ENCODE data around the gene RAD21L1. TPM values are rescaled to one million over a fixed set of nuclear protein-coding genes. Genes with fewer than 3 reads are reported as not detected.

RAD21L1 gene
- total RNA-seq, 4 donors from 2014 or later, result not detected

DNA sequence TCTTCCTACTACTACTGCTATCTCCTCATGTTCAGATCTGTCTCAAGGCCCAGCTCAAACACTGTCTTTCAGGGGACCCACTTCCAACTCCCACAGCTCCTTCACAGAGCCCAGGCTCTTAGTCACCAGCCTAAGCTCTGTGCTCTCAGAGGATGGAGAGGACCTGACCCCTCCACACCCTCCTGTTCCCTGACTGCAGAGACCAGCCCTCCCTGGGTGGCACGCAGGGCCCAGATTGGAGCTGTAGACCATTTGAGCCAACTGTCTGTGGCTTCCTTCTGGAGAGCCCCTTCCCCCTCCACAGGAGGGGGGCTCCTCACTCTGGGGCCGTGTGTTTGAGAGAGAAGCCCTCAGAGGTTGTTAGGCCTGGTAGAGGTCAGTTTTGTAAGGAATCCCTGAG lies 50.1 kb downstream of the RAD21L1 start:
- intact Hi-C loops (cut with DNase I), result no loop called here
- WGBS, result 73% methylated on average over 2 of the region's 2 CpGs
- H3K4me3 ChIP-seq, result no peak overlapping the region
- H3K27me3 ChIP-seq, result no peaks in the 10 kb centered on the region
- H3K9me3 ChIP-seq, result no peaks in the 10 kb centered on the region
- TF ChIP-seq CTCF (IDR thresholded peaks at IDR 0.05), result no peak
- no peak for TF ChIP-seq POLR2AphosphoS5 (IDR thresholded peaks at IDR 0.05)
- TF ChIP-seq POLR2A (IDR thresholded peaks at IDR 0.05; ENCODE audit: low read depth), result no peak
- no peak for TF ChIP-seq EP300 (IDR thresholded peaks at IDR 0.05)
- peaks cover 0 to 4% (median 1%) of the 10 kb centered on the region in 4 donors for H3K36me3 ChIP-seq
- peak; percentile 91 for DNase-seq (ENCODE audit: extremely low spot score)
- no peak overlapping the region for H3K27ac ChIP-seq (replicated peaks in 1 of 4)
- peaks cover 2 to 16% (median 12%) of the 10 kb centered on the region in 4 donors for H3K4me1 ChIP-seq

- H3K27me3 ChIP-seq, result no peaks in the 10 kb centered on the region
- peaks cover 6 to 24% (median 18%) of the 10 kb centered on the region in 4 donors for H3K4me1 ChIP-seq
- peak; percentile 79 for DNase-seq (ENCODE audit: extremely low spot score)
- H3K4me3 ChIP-seq, result no peak overlapping the region
- no peaks in the 10 kb centered on the region for H3K9me3 ChIP-seq
- WGBS, result 91% methylated on average over 7 of the region's 8 CpGs
- H3K36me3 ChIP-seq, result peaks cover 0 to 4% (median 0%) of the 10 kb centered on the region in 4 donors
- TF ChIP-seq POLR2AphosphoS5 (IDR thresholded peaks at IDR 0.05) (no peak), EP300 (IDR thresholded peaks at IDR 0.05) (no peak), CTCF (IDR thresholded peaks at IDR 0.05) (no peak), POLR2A (IDR thresholded peaks at IDR 0.05; ENCODE audit: low read depth) (no peak)
- intact Hi-C loops (cut with DNase I), result no loop called here
- H3K27ac ChIP-seq (replicated peaks in 1 of 4), result no peak overlapping the region
Observed at GRCh38 chr20:1277529-1278322, 51.9 kb downstream of the RAD21L1 start.

DNA sequence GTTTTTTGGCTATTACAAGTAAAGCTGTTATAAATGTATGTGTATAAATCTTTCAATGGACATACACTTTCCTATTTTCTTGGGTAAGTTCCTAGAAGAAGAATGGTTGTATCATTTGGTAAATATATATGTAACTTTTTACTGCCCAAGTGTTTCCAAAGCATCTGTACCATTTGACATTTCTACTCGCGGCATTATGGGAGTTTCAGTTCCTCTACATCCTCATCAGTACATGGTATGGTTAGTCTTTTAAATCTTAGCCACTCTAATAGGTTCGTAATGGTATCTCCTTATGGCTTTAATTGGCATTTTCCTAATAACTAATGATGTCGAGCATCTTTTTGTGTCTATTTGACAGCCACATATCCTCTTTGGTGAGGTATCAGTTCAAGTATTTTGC lies 53.1 kb downstream of the RAD21L1 start:
- H3K36me3 ChIP-seq, result peaks cover 0 to 4% (median 0%) of the 10 kb centered on the region in 4 donors
- H3K4me1 ChIP-seq, result peaks cover 6 to 33% (median 24%) of the 10 kb centered on the region in 4 donors
- H3K27ac ChIP-seq (replicated peaks in 1 of 4), result no peak overlapping the region
- no peak for TF ChIP-seq POLR2A (IDR thresholded peaks at IDR 0.05; ENCODE audit: low read depth)
- no peak for TF ChIP-seq EP300 (IDR thresholded peaks at IDR 0.05)
- no peak for TF ChIP-seq CTCF (IDR thresholded peaks at IDR 0.05)
- TF ChIP-seq POLR2AphosphoS5 (IDR thresholded peaks at IDR 0.05), result no peak
- no peaks in the 10 kb centered on the region for H3K27me3 ChIP-seq
- H3K9me3 ChIP-seq, result no peaks in the 10 kb centered on the region
- DNase-seq (ENCODE audit: extremely low spot score), result no peak
- no peak overlapping the region for H3K4me3 ChIP-seq
- 91% methylated on average over 4 of the region's 4 CpGs for WGBS
- intact Hi-C loops (cut with DNase I), result no loop called here

GRCh38 chr20:1280195-1281102 lies 54.6 kb downstream of the RAD21L1 start:
- Histone ChIP-seq H3K36me3 (peaks cover 0 to 4% (median 0%) of the 10 kb centered on the region in 4 donors), H3K27ac (replicated peaks in 1 of 4) (peak overlapping the region in 1 of 4 donors; percentile 13), H3K4me1 (peaks cover 6 to 33% (median 24%) of the 10 kb centered on the region in 4 donors), H3K27me3 (no peaks in the 10 kb centered on the region), H3K4me3 (no peak overlapping the region), H3K9me3 (no peaks in the 10 kb centered on the region)
- intact Hi-C loops (cut with DNase I), result no loop called here
- no peak for DNase-seq (ENCODE audit: extremely low spot score)
- WGBS, result 60% methylated on average over 3 of the region's 6 CpGs
- no peak for TF ChIP-seq CTCF (IDR thresholded peaks at IDR 0.05)
- TF ChIP-seq EP300 (IDR thresholded peaks at IDR 0.05), result no peak
- no peak for TF ChIP-seq POLR2AphosphoS5 (IDR thresholded peaks at IDR 0.05)
- no peak for TF ChIP-seq POLR2A (IDR thresholded peaks at IDR 0.05; ENCODE audit: low read depth)

Measured in esophagus muscularis mucosa (tissue), 4 donors.